ENCODE measurements around the gene MRPL49. TPM values are rescaled to one million over a fixed set of nuclear protein-coding genes. Genes with fewer than 3 reads are reported as not detected.

Gene MRPL49
- total and polyA plus RNA-seq, 9 of the 15 experiments (the other 6 are each of a cell fraction or from before 2014, with no cell fraction given) = 74.3 to 132 (median 91.2) TPM

GRCh38 chr11:65134240-65134951, 12.3 kb downstream of the MRPL49 start, which contains the start of gene SYVN1 (continued):
- no peak for TF ChIP-seq ZNF277 (CRISPR knock-in tag; IDR thresholded peaks at IDR 0.05; ENCODE audit: borderline replicate concordance)
- TF ChIP-seq E2F1 (CRISPR knock-in tag; IDR thresholded peaks at IDR 0.05) = peak; percentile 53
- no peak for TF ChIP-seq RFX1 (IDR thresholded peaks at IDR 0.05)
- no peak for TF ChIP-seq MEIS2 (IDR thresholded peaks at IDR 0.05; ENCODE audit: partially characterized antibody)
- TF ChIP-seq ZNF511 (CRISPR knock-in tag; IDR thresholded peaks at IDR 0.05) = peak; percentile 47; the same call in 1 of the 2 replicates
- no peak for TF ChIP-seq CBX8 (IDR thresholded peaks at IDR 0.05; ENCODE audit: borderline replicate concordance, extremely low read depth, low read depth, low read length, poor library complexity, severe bottlenecking)
- TF ChIP-seq KAT7 (CRISPR knock-in tag; IDR thresholded peaks at IDR 0.05; ENCODE audit: borderline replicate concordance) = peak; percentile 96; the same call in 1 of the 2 replicates
- TF ChIP-seq ATF3 (IDR thresholded peaks at IDR 0.05) = peak; percentile 68
- TF ChIP-seq ATF3 (CRISPR knock-in tag; conservative IDR thresholded peaks at IDR 0.05) = 0 out of 2 replicates have a peak, but pooled peaks have one; percentile 27
- no peak for TF ChIP-seq ZFP1 (CRISPR knock-in tag; IDR thresholded peaks at IDR 0.05)
- TF ChIP-seq KLF10 (CRISPR knock-in tag; IDR thresholded peaks at IDR 0.05) = no peak
- TF ChIP-seq ASH1L (IDR thresholded peaks at IDR 0.05; ENCODE audit: borderline replicate concordance, low read depth, partially characterized antibody) = no peak
- no peak for TF ChIP-seq MAFK (IDR thresholded peaks at IDR 0.05; ENCODE audit: low read length)
- no peak; the same call in 1 of the 2 replicates for TF ChIP-seq MXI1 (IDR thresholded peaks at IDR 0.05; ENCODE audit: low read depth, low read length)
- TF ChIP-seq NFIC (IDR thresholded peaks at IDR 0.05) = peak; percentile 58
- TF ChIP-seq ZNF280B (CRISPR knock-in tag; IDR thresholded peaks at IDR 0.05) = no peak
- TF ChIP-seq E2F3 (CRISPR knock-in tag; IDR thresholded peaks at IDR 0.05) = 0 out of 2 replicates have a peak, but pooled peaks have one; percentile 24
- TF ChIP-seq ZNF584 (CRISPR knock-in tag; IDR thresholded peaks at IDR 0.05; ENCODE audit: low read depth) = no peak
- TF ChIP-seq SIN3A (IDR thresholded peaks at IDR 0.05; ENCODE audit: borderline replicate concordance in 2 of 2, control insufficient read depth in 1 of 2, low read depth in 2 of 2, low read length in 2 of 2) = peak; percentile 85 to 96
- TF ChIP-seq HDAC2 (IDR thresholded peaks at IDR 0.05) = no peak; the same call in 1 of the 2 replicates
- TF ChIP-seq PML (IDR thresholded peaks at IDR 0.05; ENCODE audit: low read length) = peak; percentile 87; the same call in 1 of the 2 replicates
- peak; percentile 82 for TF ChIP-seq MECOM (CRISPR knock-in tag; IDR thresholded peaks at IDR 0.05)
- TF ChIP-seq WHSC1 (IDR thresholded peaks at IDR 0.05; ENCODE audit: low read length) = no peak
